ENCODE results near the gene CACNA2D4. TPM values are rescaled to one million over a fixed set of nuclear protein-coding genes. Genes with fewer than 3 reads are reported as not detected.
A peak's percentile ranks its signal among the peaks of the same experiment; 100 is the strongest.

CACNA2D4 gene
- total RNA-seq, 1 experiment from 2014 or later = 1.7 TPM

GRCh38 chr12:1830981-1831963 is 87.2 kb downstream of the CACNA2D4 start:
- Histone ChIP-seq H3K27ac (ENCODE audit: low read depth, low read length) (no peak overlapping the region), H3K27me3 (ENCODE audit: insufficient read depth, low read length) (peaks cover 13% of the 10 kb centered on the region), H3K4me2 (ENCODE audit: low read length) (no peak overlapping the region), H3K9me3 (ENCODE audit: control insufficient read depth in 1 of 2, insufficient read depth in 1 of 2, low read depth in 1 of 2, low read length in 2 of 2) (no peaks in the 10 kb centered on the region), H3K79me2 (ENCODE audit: insufficient read depth, low read length) (no peaks in the 10 kb centered on the region), H4K20me1 (ENCODE audit: insufficient read depth) (no peaks in the 10 kb centered on the region; the same call in 1 of the 2 replicates), H2AFZ (ENCODE audit: low read depth, low read length, poor library complexity, severe bottlenecking) (no peak overlapping the region), H3K9me2 (ENCODE audit: insufficient read depth) (no peaks in the 10 kb centered on the region), H3K9ac (ENCODE audit: low read length) (no peak overlapping the region), H3K4me3 (replicated peaks in 1 of 2; ENCODE audit: low read depth in 1 of 2, low read length in 2 of 2) (no peak overlapping the region), H3K36me3 (ENCODE audit: control insufficient read depth in 1 of 2, insufficient read depth in 2 of 2, low read length in 2 of 2) (no peaks in the 10 kb centered on the region), H3K4me1 (ENCODE audit: control insufficient read depth in 1 of 2, insufficient read depth in 2 of 2, low read length in 2 of 2) (no peaks in the 10 kb centered on the region)
- no peak for DNase-seq (ENCODE audit: low read depth, low spot score)
- CTCF ChIA-PET = no interaction called here
- POLR2A ChIA-PET = no interaction called here
- no TSS peak for BruUV-seq (replicated peaks)
- no peak for ATAC-seq
- RAD21 ChIA-PET (ENCODE audit: low non-redundant PET in 1 of 2, low total read pairs in 2 of 2, uncharacterized antibody in 2 of 2, unreplicated experiment in 2 of 2) = no interaction called here
- intact Hi-C loops (cut with micrococcal nuclease) = no loop called here
- TF ChIP-seq REST (IDR thresholded peaks at IDR 0.05; ENCODE audit: low read depth) (peak; percentile 71), CBX3 (IDR thresholded peaks at IDR 0.05; ENCODE audit: low read depth) (no peak), POLR2A (IDR thresholded peaks at IDR 0.05; ENCODE audit: borderline replicate concordance, extremely low read depth, insufficient read depth, insufficient read length) (no peak), ELF1 (IDR thresholded peaks at IDR 0.05; ENCODE audit: borderline replicate concordance, low read depth) (no peak)
